CD4-positive, CD25-positive, alpha-beta regulatory T cell (primary cell): ENCODE measurements around the gene EPB41L4B. TPM values are rescaled to one million over a fixed set of nuclear protein-coding genes. Genes with fewer than 3 reads are reported as not detected.

ENCODE experiments used
- ATAC-seq, 2 donors: fragments of 150-1000 bp; cut with Tn5 transposase; one replicate each; pipeline ENCODE4 v1.10.0; 2021; ENCODE audit warnings: low read depth in 2 of 2, moderate number of reproducible peaks in 2 of 2, moderate library complexity in 1 of 2
- DNase-seq, 3 donors: peaks; one replicate each; pipeline versions ENCODE4 v3.0.0 to v3.0.0-alpha.2; 2012 to 2022; ENCODE audit warnings: mixed read lengths in 1 of 3
- H3K27ac ChIP-seq: one replicate; pipeline ENCODE4 v1.7.0; 2013; ENCODE audit warnings: mild to moderate bottlenecking, low read length; ENCODE audit not compliant: insufficient read depth, poor library complexity, severe bottlenecking
- H3K27me3 ChIP-seq: one replicate; pipeline ENCODE4 v1.7.0; 2013; ENCODE audit warnings: low read length; ENCODE audit not compliant: control insufficient read depth, insufficient read depth
- H3K36me3 ChIP-seq: one replicate; pipeline ENCODE4 v1.7.0; 2013; ENCODE audit warnings: mild to moderate bottlenecking, low read length, moderate library complexity; ENCODE audit not compliant: control insufficient read depth, insufficient read depth
- H3K4me1 ChIP-seq: 2 replicates; pipeline ENCODE4 v1.7.0; 2013; ENCODE audit warnings: mild to moderate bottlenecking, low read length; ENCODE audit not compliant: insufficient read depth, control insufficient read depth, poor library complexity, severe bottlenecking
- H3K4me3 ChIP-seq: one replicate; pipeline ENCODE4 v1.7.0; 2013; ENCODE audit warnings: low read depth, mild to moderate bottlenecking, low read length, moderate library complexity
- H3K9me3 ChIP-seq, 2 experiments: 1 replicate in 1 of 2; 2 replicates in 1 of 2; pipeline ENCODE4 v1.7.0; 2013; ENCODE audit warnings: low read length in 2 of 2, mild to moderate bottlenecking in 1 of 2, moderate library complexity in 1 of 2; ENCODE audit not compliant: control insufficient read depth in 2 of 2
- H3K27ac Mint-ChIP-seq, 3 donors: one replicate each; pipeline ENCODE4 v1.8.0; 2020 to 2022; ENCODE audit warnings: mild to moderate bottlenecking in 3 of 3, mixed read lengths in 3 of 3, moderate library complexity in 2 of 3
- H3K27me3 Mint-ChIP-seq: one replicate; pipeline ENCODE4 v1.8.0; 2022; ENCODE audit warnings: mild to moderate bottlenecking, mixed read lengths
- H3K36me3 Mint-ChIP-seq: one replicate; pipeline ENCODE4 v1.8.0; 2020; ENCODE audit warnings: mixed read lengths
- H3K4me1 Mint-ChIP-seq, 4 donors: one replicate each; pipeline ENCODE4 v1.8.0; 2020 to 2022; ENCODE audit warnings: mixed read lengths in 4 of 4, mild to moderate bottlenecking in 1 of 4
- H3K4me3 Mint-ChIP-seq, 4 donors: one replicate each; pipeline ENCODE4 v1.8.0; 2020 to 2022; ENCODE audit warnings: mild to moderate bottlenecking in 4 of 4, mixed read lengths in 4 of 4, moderate library complexity in 3 of 4
- H3K9me3 Mint-ChIP-seq, 7 donors: one replicate each; pipeline ENCODE4 v1.8.0; 2020 to 2022; ENCODE audit warnings: mixed read lengths in 7 of 7, mild to moderate bottlenecking in 3 of 7, moderate library complexity in 2 of 7
- polyA plus RNA-seq, 4 donors: library from polyadenylated mRNA; unstranded; fragments of 300-500 nt; fragmentation: Illumina TruSeq; gene quantifications; one replicate each; pipeline ENCODE4 v1.2.3, GENCODE V29; 2021
- total RNA-seq: library from RNA; stranded (reverse); gene quantifications from one replicate; pipeline ENCODE4 v1.2.3, GENCODE V29; 2022

Gene EPB41L4B
- total and polyA plus RNA-seq, 5 donors from 2014 or later, result not detected

- H3K27me3 Mint-ChIP-seq, result peaks cover 55% of the 10 kb centered on the region
- peaks cover 0 to 7% (median 1%) of the 10 kb centered on the region in 4 donors for H3K4me1 Mint-ChIP-seq
- no peak overlapping the region for H3K27ac Mint-ChIP-seq
- Histone ChIP-seq H3K4me1 (no peaks in the 10 kb centered on the region), H3K36me3 (no peaks in the 10 kb centered on the region), H3K27me3 (peaks cover 22% of the 10 kb centered on the region), H3K27ac (no peak overlapping the region), H3K4me3 (no peak overlapping the region), H3K9me3 (peaks cover 0 to 5% of the 10 kb centered on the region in 2 experiments)
- H3K4me3 Mint-ChIP-seq, result no peak overlapping the region
- H3K36me3 Mint-ChIP-seq, result no peaks in the 10 kb centered on the region
- DNase-seq, result no peak
- peaks cover 0 to 9% (median 2%) of the 10 kb centered on the region in 7 donors for H3K9me3 Mint-ChIP-seq
- ATAC-seq, result no peak
These were observed 157.7 kb downstream of the EPB41L4B start for GRCh38 chr9:109163194-109163593.

- Mint-ChIP-seq H3K4me3 (no peak overlapping the region), H3K4me1 (peaks cover 0 to 7% (median under 1%) of the 10 kb centered on the region in 4 donors), H3K27ac (no peak overlapping the region), H3K27me3 (peaks cover 54% of the 10 kb centered on the region), H3K9me3 (peaks cover 0 to 8% (median 2%) of the 10 kb centered on the region in 7 donors), H3K36me3 (no peaks in the 10 kb centered on the region)
- no peaks in the 10 kb centered on the region for H3K4me1 ChIP-seq
- no peaks in the 10 kb centered on the region for H3K36me3 ChIP-seq
- H3K27me3 ChIP-seq, result peaks cover 16% of the 10 kb centered on the region
- peaks cover 0 to 5% of the 10 kb centered on the region in 2 experiments for H3K9me3 ChIP-seq
- ATAC-seq, result no peak
- DNase-seq, result no peak
- H3K27ac ChIP-seq, result no peak overlapping the region
- no peak overlapping the region for H3K4me3 ChIP-seq
These were observed 158.2 kb downstream of the EPB41L4B start for GRCh38 chr9:109162677-109163076.

GRCh38 chr9:109161471-109161870, 159.4 kb downstream of the EPB41L4B start:
- Mint-ChIP-seq H3K4me3 (no peak overlapping the region), H3K27me3 (peaks cover 52% of the 10 kb centered on the region), H3K9me3 (peaks cover 0 to 11% (median 3%) of the 10 kb centered on the region in 7 donors), H3K27ac (no peak overlapping the region), H3K36me3 (no peaks in the 10 kb centered on the region), H3K4me1 (peaks cover 0 to 4% (median 0%) of the 10 kb centered on the region in 4 donors)
- no peak for DNase-seq
- Histone ChIP-seq H3K27me3 (peaks cover 12% of the 10 kb centered on the region), H3K4me1 (no peaks in the 10 kb centered on the region), H3K9me3 (peaks cover 0 to 5% of the 10 kb centered on the region in 2 experiments), H3K36me3 (no peaks in the 10 kb centered on the region), H3K27ac (no peak overlapping the region), H3K4me3 (no peak overlapping the region)
- no peak for ATAC-seq

GRCh38 chr9:109159583-109159982, 161.3 kb downstream of the EPB41L4B start:
- Mint-ChIP-seq H3K27ac (no peak overlapping the region), H3K36me3 (no peaks in the 10 kb centered on the region), H3K4me1 (no peaks in the 10 kb centered on the region), H3K27me3 (peaks cover 35% of the 10 kb centered on the region), H3K9me3 (peaks cover 0 to 11% (median under 1%) of the 10 kb centered on the region in 7 donors), H3K4me3 (no peak overlapping the region)
- H3K4me1 ChIP-seq, result no peaks in the 10 kb centered on the region
- H3K4me3 ChIP-seq, result no peak overlapping the region
- no peaks in the 10 kb centered on the region for H3K36me3 ChIP-seq
- DNase-seq (no peak), ATAC-seq (no peak)
- no peaks in the 10 kb centered on the region for H3K9me3 ChIP-seq
- H3K27ac ChIP-seq, result no peak overlapping the region
- peaks cover 8% of the 10 kb centered on the region for H3K27me3 ChIP-seq

- Mint-ChIP-seq H3K27me3 (peaks cover 39% of the 10 kb centered on the region), H3K4me3 (no peak overlapping the region), H3K4me1 (no peaks in the 10 kb centered on the region), H3K36me3 (no peaks in the 10 kb centered on the region), H3K27ac (no peak overlapping the region), H3K9me3 (peaks cover 2 to 10% (median 5%) of the 10 kb centered on the region in 7 donors)
- Histone ChIP-seq H3K27ac (no peak overlapping the region), H3K27me3 (peaks cover 5% of the 10 kb centered on the region), H3K36me3 (no peaks in the 10 kb centered on the region), H3K9me3 (peaks cover 3 to 6% of the 10 kb centered on the region in 2 experiments), H3K4me1 (no peaks in the 10 kb centered on the region), H3K4me3 (no peak overlapping the region)
- no peak for DNase-seq
- ATAC-seq, result no peak
These were observed 162.2 kb downstream of the EPB41L4B start for GRCh38 chr9:109158651-109159050.

GRCh38 chr9:109156708-109157107, 164.2 kb downstream of the EPB41L4B start:
- ATAC-seq (no peak), DNase-seq (no peak)
- no peaks in the 10 kb centered on the region for H3K4me1 Mint-ChIP-seq
- peaks cover 4 to 14% (median 8%) of the 10 kb centered on the region in 7 donors for H3K9me3 Mint-ChIP-seq
- H3K27me3 ChIP-seq, result peaks cover under 1% of the 10 kb centered on the region
- H3K4me1 ChIP-seq, result no peaks in the 10 kb centered on the region
- H3K36me3 Mint-ChIP-seq, result peaks cover 2% of the 10 kb centered on the region
- no peak overlapping the region for H3K27ac Mint-ChIP-seq
- H3K4me3 Mint-ChIP-seq, result no peak overlapping the region
- peaks cover 31% of the 10 kb centered on the region for H3K27me3 Mint-ChIP-seq
- no peak overlapping the region for H3K4me3 ChIP-seq
- no peak overlapping the region for H3K27ac ChIP-seq
- no peaks in the 10 kb centered on the region for H3K36me3 ChIP-seq
- peaks cover 11 to 14% of the 10 kb centered on the region in 2 experiments for H3K9me3 ChIP-seq

GRCh38 chr9:109150925-109151545, 169.8 kb downstream of the EPB41L4B start:
- Histone ChIP-seq H3K36me3 (no peaks in the 10 kb centered on the region), H3K4me1 (no peaks in the 10 kb centered on the region), H3K27ac (no peak overlapping the region), H3K9me3 (peaks cover 11 to 14% of the 10 kb centered on the region in 2 experiments), H3K27me3 (no peaks in the 10 kb centered on the region), H3K4me3 (no peak overlapping the region)
- no peak overlapping the region for H3K27ac Mint-ChIP-seq
- H3K36me3 Mint-ChIP-seq, result peaks cover 3% of the 10 kb centered on the region
- H3K9me3 Mint-ChIP-seq, result peaks cover 2 to 14% (median 5%) of the 10 kb centered on the region in 7 donors
- H3K4me3 Mint-ChIP-seq, result no peak overlapping the region
- ATAC-seq, result no peak
- H3K4me1 Mint-ChIP-seq, result no peaks in the 10 kb centered on the region
- DNase-seq, result no peak
- peaks cover 27% of the 10 kb centered on the region for H3K27me3 Mint-ChIP-seq

GRCh38 chr9:109149722-109150121, 171.1 kb downstream of the EPB41L4B start:
- H3K4me3 Mint-ChIP-seq, result no peak overlapping the region
- Histone ChIP-seq H3K27ac (no peak overlapping the region), H3K4me1 (no peaks in the 10 kb centered on the region), H3K4me3 (no peak overlapping the region), H3K9me3 (peaks cover 11 to 14% of the 10 kb centered on the region in 2 experiments), H3K36me3 (no peaks in the 10 kb centered on the region), H3K27me3 (no peaks in the 10 kb centered on the region)
- H3K4me1 Mint-ChIP-seq, result no peaks in the 10 kb centered on the region
- peaks cover 3% of the 10 kb centered on the region for H3K36me3 Mint-ChIP-seq
- no peak for ATAC-seq
- no peak for DNase-seq
- H3K27ac Mint-ChIP-seq, result no peak overlapping the region
- peaks cover 30% of the 10 kb centered on the region for H3K27me3 Mint-ChIP-seq
- H3K9me3 Mint-ChIP-seq, result peaks cover 2 to 14% (median 5%) of the 10 kb centered on the region in 7 donors
